AG09319 (cell line): ENCODE results near the gene MYEOV.

Experiments
- DNase-seq: peaks from one replicate; pipeline ENCODE4 v3.0.0-alpha.2; 2010; ENCODE audit warnings: low read depth; ENCODE audit errors: extremely low read depth
- CTCF ChIP-seq: IDR thresholded peaks from 2 replicates; pipeline ENCODE4 v1.5.1; 2011; ENCODE audit warnings: low read depth, mild to moderate bottlenecking, inconsistent platforms, low read length, moderate library complexity

Gene MYEOV

GRCh38 chr11:69273571-69273970, 20.4 kb upstream of the MYEOV start:
- no peak for TF ChIP-seq CTCF
- DNase-seq, result no peak

- no peak for DNase-seq
- TF ChIP-seq CTCF, result no peak
These were observed 19.4 kb upstream of the MYEOV start for GRCh38 chr11:69274531-69275016.

GRCh38 chr11:69275178-69275577, 18.8 kb upstream of the MYEOV start:
- no peak for DNase-seq
- no peak for TF ChIP-seq CTCF

- TF ChIP-seq CTCF, result no peak
- DNase-seq, result no peak
These were observed 17.8 kb upstream of the MYEOV start for GRCh38 chr11:69276165-69276564.

- no peak for DNase-seq
These were observed 16.7 kb upstream of the MYEOV start for GRCh38 chr11:69277074-69277809.

GRCh38 chr11:69278091-69278867, 15.7 kb upstream of the MYEOV start:
- DNase-seq, result no peak
- TF ChIP-seq CTCF, result no peak

More at GRCh38 chr11:69277074-69277809, 16.7 kb upstream of the MYEOV start:
- no peak for TF ChIP-seq CTCF

- DNase-seq, result no peak
- no peak for TF ChIP-seq CTCF
These were observed 13.5 kb upstream of the MYEOV start for GRCh38 chr11:69280451-69280850.
